Upper lobe of left lung (tissue), 4 donors: ENCODE results near the gene PNPLA4.

Experiments used
- CTCF ChIP-seq, 6 experiments: fragments of 450-650 bp in 4 of 6; fragments of 200-600 bp in 2 of 6; sonication (generic) in 2 of 6; IDR thresholded peaks; one replicate each; pipeline ENCODE4 v1.5.1; 2016 to 2019; ENCODE audit warnings: antibody characterized with exemption in 6 of 6
- EP300 ChIP-seq, 4 donors: sonication (generic); formaldehyde crosslinking; IDR thresholded peaks; one replicate each; pipeline ENCODE4 v1.5.1; 2017; ENCODE audit warnings: antibody characterized with exemption in 4 of 4, control low read depth in 2 of 4
- POLR2A ChIP-seq, 4 donors: fragments of 450-650 bp; IDR thresholded peaks; one replicate each; pipeline ENCODE4 v1.5.1; 2016 to 2017; ENCODE audit warnings: antibody characterized with exemption in 4 of 4, mild to moderate bottlenecking in 2 of 4
- POLR2AphosphoS5 ChIP-seq, 2 donors: sonication (generic); formaldehyde crosslinking; IDR thresholded peaks; one replicate each; pipeline ENCODE4 v1.5.1; 2017; ENCODE audit warnings: antibody characterized with exemption in 2 of 2

- no peak for TF ChIP-seq CTCF (IDR thresholded peaks at IDR 0.05)
- no peak for TF ChIP-seq POLR2A (IDR thresholded peaks at IDR 0.05)
- TF ChIP-seq POLR2AphosphoS5 (IDR thresholded peaks at IDR 0.05) = no peak
- TF ChIP-seq EP300 (IDR thresholded peaks at IDR 0.05) = no peak
Measured at GRCh38 chrX:7960246-7960645, 33.0 kb upstream of the PNPLA4 start.
